Activated T-helper 2 cell treated with anti-CD3 and anti-CD28 coated beads, Interferon-gamma antibody, Interleukin-2, Interleukin-4, amounts not matched to agents 10 μg/mL and 5 μg/mL and 100 μg/mL, durations not matched to agents 14 hours and 24 hours and 36 hours (primary cell): Measurements from ENCODE around the gene NIPAL4. TPM values are rescaled to one million over a fixed set of nuclear protein-coding genes. Genes with fewer than 3 reads are reported as not detected.
A peak's percentile ranks its signal among the peaks of the same experiment; 100 is the strongest.

Experiments
- DNase-seq: peaks from one replicate; pipeline ENCODE4 v3.0.0; 2021; ENCODE audit warnings: low spot score
- H3K27ac Mint-ChIP-seq: one replicate; pipeline ENCODE4 v1.8.0; 2021; ENCODE audit warnings: mixed read lengths
- H3K27me3 Mint-ChIP-seq: one replicate; pipeline ENCODE4 v1.8.0; 2021; ENCODE audit warnings: low read depth, mixed read lengths
- H3K36me3 Mint-ChIP-seq: one replicate; pipeline ENCODE4 v1.8.0; 2021; ENCODE audit warnings: low read depth, mixed read lengths
- H3K4me1 Mint-ChIP-seq: one replicate; pipeline ENCODE4 v1.8.0; 2021; ENCODE audit warnings: low read depth, mixed read lengths
- H3K4me3 Mint-ChIP-seq: one replicate; pipeline ENCODE4 v1.8.0; 2021; ENCODE audit warnings: low read depth, mild to moderate bottlenecking, moderate library complexity, mixed read lengths
- H3K9me3 Mint-ChIP-seq: one replicate; pipeline ENCODE4 v1.8.0; 2021; ENCODE audit warnings: mixed read lengths
- intact Hi-C: fragments of 100-400 bp; cut with micrococcal nuclease; formaldehyde crosslinking; loops from one replicate; pipeline ENCODE4 v1.15.1; 2023
- total RNA-seq: library from RNA; stranded (reverse); gene quantifications from 2 replicates; pipeline ENCODE4 v1.2.3, GENCODE V29; 2022

The NIPAL4 gene
- total RNA-seq, 1 donor from 2014 or later, result 2.1 TPM

DNA sequence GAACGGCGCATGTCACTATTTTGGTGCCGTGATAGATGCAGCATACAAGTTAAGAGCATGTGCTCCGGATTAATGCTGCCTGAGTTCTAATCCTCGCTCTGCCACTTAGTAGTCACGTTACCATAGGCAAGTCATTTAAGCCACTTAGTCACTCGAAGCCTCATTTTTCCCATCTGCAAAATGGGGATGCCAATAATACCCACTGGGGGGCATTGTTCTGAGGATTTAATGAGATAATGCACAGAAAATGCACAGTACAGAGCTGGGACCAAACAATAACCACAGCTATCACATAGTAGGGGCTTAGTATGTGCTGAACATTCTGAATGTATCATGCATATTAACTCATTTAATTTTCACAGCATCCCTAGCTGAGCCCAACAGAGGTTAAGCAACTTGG is 9.1 kb downstream of the NIPAL4 start:
- no peaks in the 10 kb centered on the region for H3K9me3 Mint-ChIP-seq
- H3K4me1 Mint-ChIP-seq, result peaks cover 29% of the 10 kb centered on the region
- peaks cover 32% of the 10 kb centered on the region for H3K36me3 Mint-ChIP-seq
- intact Hi-C loops, result loop anchor here (10.0 kb wide), 1 partner anchor 324 kb away; the partner anchor contains the start of gene MED7
- H3K27me3 Mint-ChIP-seq, result no peaks in the 10 kb centered on the region
- no peak overlapping the region for H3K4me3 Mint-ChIP-seq
- no peak overlapping the region for H3K27ac Mint-ChIP-seq
- DNase-seq, result no peak

DNA sequence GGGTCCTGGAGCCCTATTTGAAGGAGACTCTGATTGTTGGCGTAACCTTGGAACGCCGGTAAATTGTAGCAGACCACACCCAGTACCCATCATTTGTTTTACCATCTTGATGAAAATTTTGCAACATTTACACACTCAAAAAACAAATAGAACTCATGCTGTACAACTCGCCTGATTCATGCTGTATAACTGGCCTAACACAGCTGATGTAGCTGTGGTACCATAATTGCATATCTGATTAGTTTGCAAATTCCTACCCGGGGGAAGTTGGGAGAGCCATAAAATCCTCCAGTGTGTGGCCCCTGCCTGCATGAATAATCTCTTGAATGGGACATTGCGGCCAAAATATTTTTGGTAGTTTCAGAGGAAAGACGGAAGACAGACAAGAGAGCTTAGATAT is 9.7 kb downstream of the NIPAL4 start:
- H3K27ac Mint-ChIP-seq, result no peak overlapping the region
- H3K4me3 Mint-ChIP-seq, result no peak overlapping the region
- intact Hi-C loops, result loop anchor here (10.0 kb wide), 1 partner anchor 325 kb away; the partner anchor contains the start of gene MED7
- no peaks in the 10 kb centered on the region for H3K9me3 Mint-ChIP-seq
- DNase-seq, result no peak
- no peaks in the 10 kb centered on the region for H3K27me3 Mint-ChIP-seq
- peaks cover 22% of the 10 kb centered on the region for H3K4me1 Mint-ChIP-seq
- H3K36me3 Mint-ChIP-seq, result peaks cover 38% of the 10 kb centered on the region

DNA sequence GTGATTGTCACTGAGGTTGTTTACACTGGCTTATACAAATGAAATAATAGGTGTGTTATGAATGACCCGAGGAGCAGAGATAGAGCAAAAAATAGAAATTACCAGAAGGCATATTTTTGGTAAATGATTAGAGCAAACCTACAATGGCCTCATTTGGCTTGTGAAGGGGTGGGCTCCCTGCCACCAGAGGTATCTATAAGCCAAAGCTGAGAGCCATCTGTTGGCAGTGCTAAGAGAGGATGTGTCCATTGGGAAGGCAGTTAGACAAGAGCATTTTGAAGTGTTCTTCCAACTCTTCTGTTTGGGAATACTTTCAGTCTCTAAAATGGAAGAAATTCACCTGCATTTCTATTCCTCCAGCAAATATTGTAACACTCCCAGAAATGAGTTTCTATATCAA is 10.6 kb downstream of the NIPAL4 start:
- H3K9me3 Mint-ChIP-seq, result no peaks in the 10 kb centered on the region
- peaks cover 18% of the 10 kb centered on the region for H3K4me1 Mint-ChIP-seq
- H3K36me3 Mint-ChIP-seq, result peaks cover 44% of the 10 kb centered on the region
- H3K27ac Mint-ChIP-seq, result no peak overlapping the region
- no peak overlapping the region for H3K4me3 Mint-ChIP-seq
- intact Hi-C loops, result no loop called here
- H3K27me3 Mint-ChIP-seq, result no peaks in the 10 kb centered on the region
- DNase-seq, result no peak

DNA sequence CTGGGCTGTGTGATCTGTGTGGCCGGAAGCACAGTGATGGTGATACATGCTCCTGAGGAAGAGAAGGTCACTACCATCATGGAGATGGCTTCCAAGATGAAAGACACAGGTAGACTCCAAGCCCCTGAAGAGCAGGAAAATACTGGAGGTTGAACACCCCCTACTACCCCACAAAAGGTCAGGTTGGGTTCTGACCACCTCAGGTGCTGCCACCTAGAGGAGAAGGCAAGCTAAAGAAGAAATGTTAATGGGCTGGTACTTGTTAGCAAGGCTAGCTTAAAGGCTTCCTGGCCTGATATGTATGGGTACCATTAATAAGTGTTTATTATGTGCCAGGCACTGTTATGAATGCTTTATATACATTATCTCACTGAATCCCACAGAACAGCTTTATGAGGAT is 11.7 kb downstream of the NIPAL4 start:
- Mint-ChIP-seq H3K9me3 (no peaks in the 10 kb centered on the region), H3K27me3 (no peaks in the 10 kb centered on the region), H3K27ac (no peak overlapping the region), H3K4me3 (no peak overlapping the region), H3K36me3 (peaks cover 45% of the 10 kb centered on the region), H3K4me1 (peaks cover 18% of the 10 kb centered on the region)
- intact Hi-C loops, result no loop called here
- DNase-seq, result no peak

DNA sequence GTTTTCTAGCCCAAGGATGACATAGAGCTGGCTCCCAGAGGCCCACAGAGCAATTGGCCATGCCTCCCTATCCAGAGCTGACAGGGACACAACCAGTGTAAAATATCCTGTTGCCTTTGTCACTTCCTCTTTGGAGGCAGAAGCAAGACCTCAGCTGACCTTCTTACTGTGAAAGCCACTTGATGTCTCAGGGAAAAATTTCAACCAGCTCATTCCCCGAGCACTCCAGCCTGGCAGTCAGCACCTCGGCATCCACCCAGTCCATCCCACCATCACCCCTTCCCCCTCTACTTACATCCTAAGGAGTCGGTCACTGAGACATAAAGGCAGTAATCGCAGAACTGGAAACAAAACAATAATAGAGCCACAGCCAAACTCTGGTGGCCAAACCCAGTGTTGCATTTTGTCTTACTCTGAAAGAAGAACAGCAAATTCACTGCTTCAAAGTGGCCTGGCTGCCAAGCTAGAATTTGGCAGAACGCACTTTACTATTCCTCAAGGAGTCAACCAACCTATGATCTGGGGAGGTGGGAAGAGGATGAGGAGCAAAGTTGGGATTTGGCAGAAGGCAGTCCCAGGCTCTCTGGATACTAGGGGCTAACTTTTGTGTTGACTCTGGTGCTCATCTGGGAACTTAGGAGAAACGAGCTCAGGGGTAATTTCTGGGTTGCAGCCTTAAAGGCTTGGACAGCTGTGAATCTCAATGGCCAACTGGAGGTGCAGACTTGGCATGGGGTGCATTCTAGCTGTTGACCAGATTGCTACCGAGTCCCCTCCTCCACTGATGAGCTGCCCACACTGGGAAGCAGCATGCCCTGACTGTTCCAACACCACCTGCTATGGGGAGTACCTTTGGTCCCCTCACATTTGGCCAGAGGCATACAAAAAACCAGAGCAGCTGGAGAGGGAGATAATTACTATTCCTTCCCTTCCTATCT is 13.6 kb downstream of the NIPAL4 start:
- intact Hi-C loops, result no loop called here

DNA sequence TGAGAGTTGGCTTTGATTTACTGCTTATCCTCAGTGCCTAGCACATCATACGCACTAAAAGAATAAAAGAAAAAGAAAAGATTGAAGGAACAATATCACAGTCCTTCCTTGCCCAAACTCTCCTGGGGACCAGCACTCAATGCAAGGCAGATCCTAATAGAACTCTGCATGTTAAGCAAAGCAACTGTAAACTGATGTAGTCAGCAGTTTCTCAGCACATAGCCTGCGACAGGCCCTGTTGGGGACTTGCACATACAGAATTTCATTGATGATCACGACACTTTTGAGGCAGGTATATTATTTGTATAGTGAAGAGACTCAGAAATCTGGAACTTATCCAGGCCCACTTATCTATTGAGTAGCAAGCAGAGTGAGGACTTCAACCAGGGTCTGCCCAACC is 15.4 kb downstream of the NIPAL4 start:
- H3K36me3 Mint-ChIP-seq, result peaks cover 81% of the 10 kb centered on the region
- no peaks in the 10 kb centered on the region for H3K9me3 Mint-ChIP-seq
- no peak overlapping the region for H3K27ac Mint-ChIP-seq
- H3K4me1 Mint-ChIP-seq, result peaks cover 36% of the 10 kb centered on the region
- H3K27me3 Mint-ChIP-seq, result no peaks in the 10 kb centered on the region
- intact Hi-C loops, result loop anchor here (5.0 kb wide), 1 partner anchor 133 kb away; no protein-coding TSS in a partner anchor
- DNase-seq, result no peak
- H3K4me3 Mint-ChIP-seq, result no peak overlapping the region

More for the DNA sequence above, 13.6 kb downstream of the NIPAL4 start:
- Mint-ChIP-seq H3K27ac (peak overlapping the region; percentile 22), H3K4me1 (peaks cover 26% of the 10 kb centered on the region), H3K36me3 (peaks cover 65% of the 10 kb centered on the region), H3K4me3 (no peak overlapping the region), H3K27me3 (no peaks in the 10 kb centered on the region), H3K9me3 (no peaks in the 10 kb centered on the region)
- no peak for DNase-seq

DNA sequence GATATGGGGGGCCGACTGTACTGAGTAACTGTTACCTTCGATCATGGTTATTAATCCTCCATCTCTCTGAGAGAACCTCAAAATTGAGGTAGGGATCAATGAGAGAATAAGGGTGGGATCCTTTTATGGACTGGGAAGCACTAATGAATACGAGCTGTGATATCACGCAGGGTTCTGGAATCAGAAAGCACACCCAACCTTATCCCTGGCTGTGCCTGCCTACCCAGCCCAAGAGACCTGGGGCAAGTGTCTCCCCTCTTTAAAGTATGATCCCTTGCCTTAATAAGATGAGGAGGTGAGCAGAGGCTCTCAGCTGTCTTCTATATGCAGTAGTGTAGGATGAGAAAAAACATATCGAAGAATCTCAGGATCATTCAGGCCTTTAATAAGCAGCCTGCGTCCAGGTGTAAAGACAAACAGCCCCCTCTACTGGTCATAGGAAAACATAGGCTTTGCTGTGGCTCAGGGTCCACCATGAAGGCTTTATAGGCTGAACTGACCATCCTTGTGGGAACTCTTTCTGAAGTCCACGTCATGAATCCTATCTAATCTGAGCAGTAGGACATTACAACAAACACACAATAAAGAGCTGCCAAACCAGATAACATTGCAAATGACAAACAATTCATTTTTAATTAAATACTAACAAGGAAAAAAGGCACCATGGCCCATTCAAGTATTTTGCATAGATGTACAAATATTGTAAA is 16.8 kb downstream of the NIPAL4 start:
- no peaks in the 10 kb centered on the region for H3K27me3 Mint-ChIP-seq
- H3K36me3 Mint-ChIP-seq, result peaks cover 90% of the 10 kb centered on the region
- no peak overlapping the region for H3K4me3 Mint-ChIP-seq
- peaks cover 42% of the 10 kb centered on the region for H3K4me1 Mint-ChIP-seq
- intact Hi-C loops, result loop anchor here (1.0 to 5.0 kb wide), 3 partner anchors 46 to 148 kb away; no protein-coding TSS in a partner anchor
- DNase-seq, result no peak
- H3K9me3 Mint-ChIP-seq, result no peaks in the 10 kb centered on the region
- peak overlapping the region; percentile 24 for H3K27ac Mint-ChIP-seq

DNA sequence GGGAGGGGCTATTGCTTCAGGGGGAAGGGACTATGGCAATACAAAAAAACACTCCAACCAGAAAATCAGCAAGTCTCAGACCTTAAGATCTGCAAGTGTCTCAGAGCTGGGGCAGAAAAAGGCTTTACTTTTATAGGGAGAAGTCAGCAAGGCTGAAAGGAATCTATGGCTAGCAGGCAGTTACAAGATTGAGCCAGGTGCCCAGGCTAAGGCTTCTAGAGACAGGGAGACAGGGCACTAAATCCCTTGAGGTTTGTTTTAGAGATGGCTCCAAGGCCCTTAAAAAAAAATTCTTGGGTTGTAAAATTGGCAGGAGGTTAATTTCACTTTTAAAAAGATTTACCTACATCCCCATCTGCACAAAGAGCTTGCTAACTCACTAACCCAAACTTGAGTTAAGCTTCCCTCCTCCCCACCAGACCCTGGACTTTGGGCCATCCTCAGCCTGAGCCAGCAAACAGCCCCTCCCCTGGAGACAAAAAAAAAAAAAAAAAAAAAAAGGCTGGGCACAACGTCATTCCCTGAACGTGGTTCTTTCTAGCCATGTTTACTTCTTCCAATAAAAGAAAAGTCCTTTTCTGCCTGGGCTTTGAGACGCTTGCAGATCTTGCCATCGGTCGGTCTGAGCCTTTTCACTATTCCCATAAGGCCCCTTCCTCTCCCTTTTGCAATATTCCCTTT is 17.9 kb downstream of the NIPAL4 start:
- no peaks in the 10 kb centered on the region for H3K27me3 Mint-ChIP-seq
- H3K36me3 Mint-ChIP-seq, result peaks cover 91% of the 10 kb centered on the region
- peaks cover 44% of the 10 kb centered on the region for H3K4me1 Mint-ChIP-seq
- DNase-seq, result no peak
- H3K9me3 Mint-ChIP-seq, result no peaks in the 10 kb centered on the region
- peak overlapping the region; percentile 33 for H3K27ac Mint-ChIP-seq
- H3K4me3 Mint-ChIP-seq, result no peak overlapping the region
- intact Hi-C loops, result loop anchor here (1.0 to 5.0 kb wide), 3 partner anchors 47 to 149 kb away; no protein-coding TSS in a partner anchor

DNA sequence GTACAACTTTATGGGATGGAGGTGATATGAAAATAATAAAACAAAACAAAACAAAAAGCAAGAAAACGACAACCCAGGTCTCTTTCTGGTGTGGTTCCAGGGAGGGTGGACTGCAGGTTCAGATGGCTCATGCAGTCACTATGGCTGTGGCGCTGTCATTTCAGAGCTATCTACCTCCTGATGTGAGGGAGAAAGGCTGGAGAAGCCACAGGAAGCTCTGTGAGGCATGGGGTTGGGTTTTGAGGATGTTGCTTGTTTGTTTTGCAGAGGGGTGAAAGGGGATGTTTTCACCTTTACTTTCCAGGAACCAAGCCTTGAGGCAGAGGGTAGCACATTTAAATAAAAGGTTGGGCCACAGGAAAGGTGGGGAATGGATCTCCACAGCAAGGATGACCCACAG is 18.7 kb downstream of the NIPAL4 start:
- peak overlapping the region; percentile 44 for H3K27ac Mint-ChIP-seq
- intact Hi-C loops, result loop anchor here (5.0 kb wide), 1 partner anchor 136 kb away; no protein-coding TSS in a partner anchor

DNA sequence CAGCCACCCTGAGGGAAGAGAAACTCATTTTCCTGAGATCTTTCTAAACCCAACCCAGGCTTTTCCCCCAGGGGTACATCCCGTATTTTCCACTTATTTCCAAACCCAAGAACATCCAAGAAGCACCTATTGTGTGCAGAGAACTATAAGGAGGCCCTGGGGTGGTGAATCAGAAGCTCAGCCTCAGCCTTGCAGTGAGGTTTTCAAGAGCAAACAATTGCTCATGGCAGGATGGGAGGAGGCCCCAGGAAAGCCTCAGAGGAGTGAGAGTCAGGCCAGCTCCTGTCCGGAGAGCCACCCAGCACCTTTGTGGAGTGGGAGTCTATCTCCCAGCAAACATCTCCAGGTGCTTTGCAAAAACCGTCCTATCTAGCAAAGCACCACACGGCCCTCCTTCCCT is 19.2 kb downstream of the NIPAL4 start:
- intact Hi-C loops, result loop anchor here (5.0 kb wide), 1 partner anchor 137 kb away; no protein-coding TSS in a partner anchor
- no peaks in the 10 kb centered on the region for H3K27me3 Mint-ChIP-seq

More for the DNA sequence above, 18.7 kb downstream of the NIPAL4 start:
- Mint-ChIP-seq H3K27me3 (no peaks in the 10 kb centered on the region), H3K4me1 (peaks cover 39% of the 10 kb centered on the region), H3K4me3 (no peak overlapping the region), H3K36me3 (peaks cover 91% of the 10 kb centered on the region), H3K9me3 (no peaks in the 10 kb centered on the region)
- no peak for DNase-seq

DNA sequence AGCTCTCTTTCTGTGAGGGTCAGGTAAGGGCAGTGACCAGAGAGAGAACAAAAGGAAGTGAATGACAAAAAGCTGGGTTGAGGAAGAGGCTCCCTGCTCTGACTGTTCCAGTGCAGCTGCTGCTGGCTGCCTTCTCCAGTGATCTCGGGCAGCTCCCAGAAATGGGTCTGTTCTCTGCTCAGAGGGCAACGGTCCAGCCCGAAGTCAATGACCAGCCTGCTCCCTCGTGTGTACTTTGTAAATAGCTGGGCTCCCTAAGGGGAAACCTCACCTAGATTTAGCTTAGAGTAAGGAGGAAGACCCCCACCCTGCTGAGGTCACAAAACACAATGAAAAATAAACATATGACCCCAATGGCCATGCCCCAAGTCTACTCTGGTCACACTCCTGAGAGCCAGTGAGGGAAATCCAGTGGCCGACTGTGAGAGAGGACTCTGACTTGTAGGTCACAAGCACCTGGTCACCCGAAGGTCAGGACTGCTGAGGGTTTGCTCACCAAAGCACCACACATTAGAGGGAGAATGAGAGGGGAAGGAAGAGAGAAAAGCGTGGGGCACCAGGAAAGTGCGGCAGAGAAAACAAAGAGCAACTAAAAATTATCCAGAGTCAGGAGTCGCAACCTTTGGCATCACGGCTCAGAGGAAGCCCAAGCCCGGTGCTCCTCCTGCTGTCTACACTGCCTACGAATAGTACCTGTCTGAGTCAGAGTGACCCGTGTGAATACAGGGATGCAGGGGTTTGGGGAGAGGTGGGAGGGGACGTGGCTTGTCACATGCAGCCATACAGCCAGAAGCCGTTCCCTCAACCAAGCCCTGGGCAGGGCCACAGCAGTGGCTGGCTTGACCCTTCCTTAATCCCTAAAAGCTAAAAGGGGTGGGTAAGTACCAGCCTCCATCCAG is 19.8 kb downstream of the NIPAL4 start:
- H3K36me3 Mint-ChIP-seq, result peaks cover 92% of the 10 kb centered on the region
- H3K27me3 Mint-ChIP-seq, result no peaks in the 10 kb centered on the region
- no peaks in the 10 kb centered on the region for H3K9me3 Mint-ChIP-seq
- no peak for DNase-seq
- intact Hi-C loops, result loop anchor here (5.0 kb wide), 1 partner anchor 138 kb away; no protein-coding TSS in a partner anchor
- peaks cover 38% of the 10 kb centered on the region for H3K4me1 Mint-ChIP-seq
- H3K4me3 Mint-ChIP-seq, result no peak overlapping the region
- H3K27ac Mint-ChIP-seq, result peak overlapping the region; percentile 74

More for the DNA sequence above, 19.2 kb downstream of the NIPAL4 start:
- H3K9me3 Mint-ChIP-seq, result no peaks in the 10 kb centered on the region
- H3K36me3 Mint-ChIP-seq, result peaks cover 92% of the 10 kb centered on the region
- H3K27ac Mint-ChIP-seq, result peak overlapping the region; percentile 74
- no peak for DNase-seq
- H3K4me3 Mint-ChIP-seq, result no peak overlapping the region
- peaks cover 38% of the 10 kb centered on the region for H3K4me1 Mint-ChIP-seq
